Spleen (tissue), 7 donors: ENCODE data around the gene NSMCE4A.
"Not testable (repeated sequence)": the region's sequence is repeated elsewhere in the genome, so short reads cannot be mapped to it uniquely, and the experiment has no call there.

ENCODE experiments used
- POLR2A ChIP-seq, 3 donors: fragments of 450-650 bp; IDR thresholded peaks; one replicate each; pipeline ENCODE4 v1.5.1; 2017; ENCODE audit warnings: antibody characterized with exemption in 3 of 3, mild to moderate bottlenecking in 1 of 3
- POLR2AphosphoS5 ChIP-seq, 3 donors: sonication (generic); formaldehyde crosslinking; IDR thresholded peaks; one replicate each; pipeline ENCODE4 v1.5.1; 2017; ENCODE audit warnings: antibody characterized with exemption in 3 of 3
- TF ChIP-seq, protein P1 (sequence below), 11 experiments: fragments of 200-600 bp in 7 of 11; fragments of 450-650 bp in 4 of 11; sonication (generic) in 4 of 11; IDR thresholded peaks in 8 of 11; conservative IDR thresholded peaks in 3 of 11; 1 replicate in 7 of 11; 2 replicates in 4 of 11; pipeline versions ENCODE4 v1.4.0 to v1.8.0; 2016 to 2021; ENCODE audit warnings: antibody characterized with exemption in 11 of 11, inconsistent platforms in 4 of 11, mild to moderate bottlenecking in 1 of 11
- donor health status: DM: no; HTN: no; CAD: no; lungs with moderate emphysema.
- donor health status: DM: no; HTN: no; CAD: no.
- donor health status: DM: no; HTN: no; CAD: no.

DNA sequence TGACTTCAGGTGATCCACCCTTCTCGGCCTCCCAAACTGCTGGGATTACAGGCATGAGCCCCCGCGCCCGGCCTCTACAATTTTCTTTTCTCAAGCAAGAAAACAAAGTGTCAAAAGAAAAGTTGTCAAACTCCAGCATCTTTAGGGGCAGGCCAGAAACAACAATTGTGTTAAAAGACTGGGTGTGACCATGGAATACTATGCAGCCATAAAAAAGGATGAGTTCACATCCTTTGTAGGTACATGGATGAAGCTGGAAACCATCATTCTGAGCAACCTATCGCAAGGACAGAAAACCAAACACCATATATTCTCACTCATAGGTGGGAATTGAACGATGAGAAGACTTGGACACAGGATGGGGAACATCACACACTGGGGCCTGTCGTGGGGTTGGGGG lies 48.2 kb upstream of the NSMCE4A start:
- TF ChIP-seq, protein P1, sequence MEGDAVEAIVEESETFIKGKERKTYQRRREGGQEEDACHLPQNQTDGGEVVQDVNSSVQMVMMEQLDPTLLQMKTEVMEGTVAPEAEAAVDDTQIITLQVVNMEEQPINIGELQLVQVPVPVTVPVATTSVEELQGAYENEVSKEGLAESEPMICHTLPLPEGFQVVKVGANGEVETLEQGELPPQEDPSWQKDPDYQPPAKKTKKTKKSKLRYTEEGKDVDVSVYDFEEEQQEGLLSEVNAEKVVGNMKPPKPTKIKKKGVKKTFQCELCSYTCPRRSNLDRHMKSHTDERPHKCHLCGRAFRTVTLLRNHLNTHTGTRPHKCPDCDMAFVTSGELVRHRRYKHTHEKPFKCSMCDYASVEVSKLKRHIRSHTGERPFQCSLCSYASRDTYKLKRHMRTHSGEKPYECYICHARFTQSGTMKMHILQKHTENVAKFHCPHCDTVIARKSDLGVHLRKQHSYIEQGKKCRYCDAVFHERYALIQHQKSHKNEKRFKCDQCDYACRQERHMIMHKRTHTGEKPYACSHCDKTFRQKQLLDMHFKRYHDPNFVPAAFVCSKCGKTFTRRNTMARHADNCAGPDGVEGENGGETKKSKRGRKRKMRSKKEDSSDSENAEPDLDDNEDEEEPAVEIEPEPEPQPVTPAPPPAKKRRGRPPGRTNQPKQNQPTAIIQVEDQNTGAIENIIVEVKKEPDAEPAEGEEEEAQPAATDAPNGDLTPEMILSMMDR (IDR thresholded peaks at IDR 0.05 in 8 of 11, conservative IDR thresholded peaks at IDR 0.05 in 3 of 11), result not testable (repeated sequence)
- not testable (repeated sequence) for TF ChIP-seq POLR2AphosphoS5, POLR2A (IDR thresholded peaks at IDR 0.05)
